OCI-M1 (cell line): ENCODE measurements around the gene SLC13A3.

Experiments
- DNase-seq: peaks from one replicate; lab custom pipeline; 2025; lab: John Stamatoyannopoulos, UW

SLC13A3 gene

DNA sequence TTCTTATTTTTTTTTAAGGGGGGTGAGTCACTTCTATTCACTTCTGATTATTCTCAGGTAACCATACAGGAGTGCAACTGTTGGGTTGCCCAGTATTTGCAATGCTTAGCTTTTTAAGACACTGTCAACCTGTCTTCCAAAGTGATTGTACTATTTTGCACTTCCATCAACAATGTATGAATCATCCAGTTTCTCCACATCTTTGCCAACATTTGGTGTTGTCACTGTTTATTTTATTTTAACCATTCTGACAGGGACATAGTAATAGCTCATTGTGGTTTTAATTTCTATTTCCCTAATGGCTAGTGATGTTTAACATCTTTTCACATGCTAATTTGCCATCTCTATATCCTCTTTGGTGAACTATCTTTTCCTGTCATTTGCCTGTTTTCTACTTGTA, 1.4 kb upstream of the SLC13A3 start:
- DNase-seq, result no peak

DNA sequence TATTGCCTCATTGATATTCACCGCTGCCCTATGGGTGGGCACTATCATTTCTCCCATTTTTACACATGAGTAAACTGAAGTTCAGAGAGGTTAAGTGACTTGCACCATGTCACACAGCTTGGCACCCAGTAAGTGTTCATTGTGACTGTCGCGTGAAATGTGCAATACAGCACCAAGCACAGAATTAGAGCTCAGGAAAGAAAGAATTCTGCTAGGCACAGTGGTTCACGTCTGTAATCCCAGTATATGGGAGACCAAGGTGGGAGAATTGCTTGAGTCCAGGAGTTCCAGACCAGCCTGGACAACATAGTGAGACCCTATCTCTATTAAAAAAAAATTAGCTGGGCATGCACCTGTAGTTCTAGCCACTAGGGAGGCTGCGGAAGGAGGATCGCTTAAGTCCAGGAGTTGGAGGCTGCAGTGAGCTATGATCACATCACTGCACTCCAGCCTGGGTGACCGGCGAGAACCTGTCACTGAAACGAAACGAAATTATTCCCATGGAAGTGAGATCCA, 626 bp downstream of the SLC13A3 start:
- DNase-seq, result no peak

DNA sequence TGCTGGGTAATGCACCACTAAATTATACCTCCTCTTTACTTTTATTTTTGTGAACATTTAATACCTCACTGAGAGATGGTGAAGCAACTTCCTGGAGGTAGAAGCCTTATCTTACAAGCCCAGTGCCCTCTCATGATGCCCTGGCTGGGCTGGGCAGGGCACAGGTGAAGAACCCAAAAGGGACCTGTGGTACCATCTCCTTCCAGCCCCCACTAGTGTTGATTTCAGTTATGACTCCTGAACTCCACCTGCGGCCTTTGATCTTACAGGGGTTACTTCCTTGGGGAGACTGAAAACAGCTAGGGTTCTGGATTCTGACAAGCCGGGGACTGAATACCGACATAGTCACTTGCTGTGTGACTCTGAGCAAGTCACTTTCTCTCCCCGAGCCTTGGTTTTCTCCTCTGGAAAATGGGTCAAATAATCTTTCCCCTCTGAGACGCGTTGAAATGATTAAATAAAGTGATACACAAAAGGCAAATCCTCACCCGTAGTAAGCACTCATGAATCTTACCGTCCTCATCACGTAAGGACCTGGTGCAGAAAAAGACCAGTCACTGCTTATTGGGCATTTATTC, 1.2 kb downstream of the SLC13A3 start:
- DNase-seq, result no peak

DNA sequence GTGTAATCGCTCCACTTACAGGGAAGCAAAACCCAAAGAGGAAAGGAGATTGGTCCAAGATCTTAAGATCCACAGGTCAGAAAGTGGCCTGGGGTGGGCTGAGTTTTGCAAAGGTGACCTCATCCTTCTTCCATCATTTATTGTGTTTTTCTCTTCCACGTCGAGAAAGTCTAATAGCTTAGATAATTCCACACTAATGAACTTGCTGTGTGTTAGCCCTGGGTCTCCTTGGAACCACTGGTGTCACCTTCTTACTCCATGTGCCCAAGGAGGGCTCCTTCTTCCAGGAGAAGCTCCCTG, 1.7 kb downstream of the SLC13A3 start:
- DNase-seq, result no peak

DNA sequence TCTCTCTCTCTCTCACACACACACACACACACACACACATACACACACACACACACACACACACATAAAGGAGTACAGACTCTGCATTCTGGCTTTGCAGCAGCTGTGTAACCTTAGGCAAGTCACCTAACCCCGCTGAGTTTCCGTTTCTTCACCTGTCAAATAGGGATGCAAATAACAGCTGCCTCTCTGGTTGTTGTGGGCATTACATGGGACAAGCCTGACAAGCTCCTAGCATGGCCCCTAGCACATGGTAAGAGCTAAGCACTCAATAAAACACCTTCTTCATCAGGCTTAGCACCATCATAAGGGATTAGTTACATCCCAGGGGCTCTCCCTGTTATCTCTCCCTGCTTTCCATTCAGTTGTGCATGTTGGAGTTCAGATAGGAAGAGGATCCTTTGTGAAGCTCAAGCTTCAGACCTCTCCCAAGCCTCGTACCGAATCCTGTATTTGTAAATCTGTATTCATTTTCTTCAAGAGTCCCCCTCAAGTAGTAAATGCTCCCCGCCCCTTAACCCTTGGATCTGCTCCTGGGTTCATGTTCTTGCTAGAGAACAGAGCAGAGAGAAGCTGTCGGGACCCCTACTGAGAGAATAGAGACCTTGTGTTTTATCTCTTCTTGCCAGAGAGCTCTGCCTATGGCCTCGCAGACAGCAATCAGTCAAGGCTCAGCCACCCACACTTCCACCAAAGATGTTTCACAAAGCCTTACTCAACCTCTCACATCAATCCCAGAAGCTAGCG, 2.2 kb downstream of the SLC13A3 start:
- DNase-seq, result no peak

DNA sequence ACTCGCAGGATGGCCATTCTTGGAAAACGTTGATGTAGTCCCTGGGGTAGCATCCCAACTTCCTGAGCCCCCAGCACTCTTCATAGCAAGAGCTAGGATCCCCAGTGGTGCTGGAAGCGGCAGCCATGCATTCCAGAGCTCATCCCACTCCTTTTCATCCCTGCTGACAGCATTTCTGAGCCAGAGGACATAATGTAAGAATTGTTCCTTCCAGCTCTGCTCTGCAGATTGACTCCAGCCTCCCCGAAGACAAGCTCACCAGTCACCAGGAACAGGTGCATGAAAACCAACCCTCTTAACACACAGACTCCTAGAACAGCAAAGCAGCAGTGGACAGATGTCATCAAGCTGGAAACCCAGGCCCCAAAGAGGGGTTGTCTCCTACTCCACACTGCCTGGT, 3.8 kb downstream of the SLC13A3 start:
- no peak for DNase-seq

DNA sequence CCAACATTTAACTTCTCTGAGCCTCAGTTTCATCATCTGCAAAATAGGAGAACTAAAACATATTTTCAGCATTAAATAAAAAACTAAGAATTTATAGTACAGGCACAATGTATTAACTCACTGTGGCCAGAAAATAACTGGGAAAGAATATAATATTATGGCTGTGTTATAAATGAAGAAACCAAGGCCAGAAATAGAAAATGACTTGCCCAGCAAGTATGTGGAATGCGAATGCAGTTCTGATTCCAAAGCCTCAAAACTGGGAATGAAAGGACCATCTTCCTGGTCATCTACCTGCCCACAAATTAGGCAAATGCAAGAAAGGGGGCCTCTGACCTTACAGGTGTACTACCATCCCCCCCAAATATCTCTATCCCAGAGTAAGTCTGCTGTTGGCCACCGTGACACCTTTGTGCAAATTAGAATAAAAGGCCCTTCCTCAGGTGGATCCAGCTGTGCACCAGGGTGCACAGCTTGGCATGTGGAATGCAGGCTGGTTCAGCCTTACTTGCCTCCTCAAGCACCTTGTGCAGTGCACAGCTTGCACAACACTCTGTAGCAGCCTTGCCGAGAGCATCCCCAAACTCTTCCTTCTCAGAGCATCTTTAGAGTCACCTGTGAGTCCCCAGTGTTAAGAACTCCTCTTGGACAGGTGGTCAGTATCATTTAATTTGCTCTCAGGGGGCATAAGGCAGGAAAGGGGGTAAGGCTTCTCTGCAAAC, 4.4 kb downstream of the SLC13A3 start:
- no peak for DNase-seq

DNA sequence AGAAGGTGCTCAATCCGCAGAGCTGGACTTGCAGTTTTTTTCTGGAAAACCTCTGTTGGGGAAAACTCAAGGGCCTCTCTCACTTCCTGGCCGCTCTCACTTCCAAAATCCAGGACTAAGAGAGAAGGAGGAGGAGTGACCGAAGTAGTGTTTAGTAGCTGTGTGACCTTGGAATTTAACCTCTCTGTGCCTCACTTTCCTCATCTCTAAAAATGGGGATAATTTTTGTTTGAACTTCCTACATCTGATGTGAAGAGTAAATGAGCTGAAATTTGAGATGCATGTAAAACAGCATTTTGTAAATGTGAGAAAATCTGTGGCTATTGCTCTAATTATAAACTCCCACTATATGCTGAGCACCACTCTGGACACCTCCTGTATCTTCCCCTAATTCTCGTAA, 5.1 kb downstream of the SLC13A3 start:
- no peak for DNase-seq

DNA sequence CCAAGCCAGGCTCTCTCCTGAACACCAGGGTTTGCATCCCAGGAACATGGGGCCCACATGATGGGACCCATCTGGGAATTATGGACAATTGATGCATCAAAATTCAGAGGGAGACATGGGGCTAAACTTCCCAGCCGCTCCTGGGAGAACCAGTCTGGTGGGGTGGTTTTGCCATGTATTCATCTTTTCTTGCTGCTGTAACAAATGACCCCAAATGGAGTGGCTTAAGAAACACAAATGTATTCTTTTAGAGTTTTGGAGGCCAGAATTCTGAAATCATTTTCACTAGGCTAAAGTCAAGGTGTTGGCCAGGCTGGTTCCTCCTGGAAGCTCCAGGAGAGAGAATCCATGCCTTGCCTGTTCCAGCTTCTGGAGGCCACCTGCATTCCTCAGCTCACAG, 6.5 kb downstream of the SLC13A3 start:
- DNase-seq, result no peak

DNA sequence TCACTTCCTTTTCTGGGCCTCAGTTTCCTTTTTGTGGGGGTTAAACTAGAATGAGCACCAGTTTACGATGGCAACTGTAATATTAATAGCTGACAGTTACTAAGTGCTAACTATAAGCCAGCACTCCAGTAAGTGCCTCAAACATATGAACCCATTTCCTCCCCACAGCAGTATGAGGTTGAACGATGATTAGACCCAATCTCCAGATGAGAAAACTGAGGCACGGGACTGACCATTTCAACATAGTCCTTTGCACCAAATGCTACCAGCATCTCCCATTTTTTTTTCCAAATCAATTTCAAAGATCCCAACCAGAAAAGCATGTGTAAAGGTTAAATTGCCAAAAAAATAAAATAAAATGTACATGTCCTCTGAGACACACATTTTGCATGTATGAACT, 7.1 kb downstream of the SLC13A3 start:
- DNase-seq, result no peak

DNA sequence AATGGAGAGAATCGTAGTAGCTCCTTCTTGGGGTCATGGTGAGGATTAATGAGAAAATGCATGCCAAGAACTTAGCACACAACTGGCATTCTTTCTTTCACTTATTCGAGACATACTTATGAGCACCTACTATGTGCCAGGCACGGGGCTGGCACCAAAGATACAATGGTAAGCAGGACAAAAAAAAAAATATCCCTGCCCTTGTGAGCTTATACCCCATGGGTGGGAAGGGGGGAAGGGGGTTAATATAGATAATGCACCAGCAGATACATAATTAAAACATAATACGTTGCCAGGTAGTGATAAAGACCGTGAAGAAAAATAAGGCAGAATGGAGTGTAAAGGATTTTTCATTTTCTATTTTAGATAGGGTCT, 8.3 kb downstream of the SLC13A3 start:
- DNase-seq, result no peak

DNA sequence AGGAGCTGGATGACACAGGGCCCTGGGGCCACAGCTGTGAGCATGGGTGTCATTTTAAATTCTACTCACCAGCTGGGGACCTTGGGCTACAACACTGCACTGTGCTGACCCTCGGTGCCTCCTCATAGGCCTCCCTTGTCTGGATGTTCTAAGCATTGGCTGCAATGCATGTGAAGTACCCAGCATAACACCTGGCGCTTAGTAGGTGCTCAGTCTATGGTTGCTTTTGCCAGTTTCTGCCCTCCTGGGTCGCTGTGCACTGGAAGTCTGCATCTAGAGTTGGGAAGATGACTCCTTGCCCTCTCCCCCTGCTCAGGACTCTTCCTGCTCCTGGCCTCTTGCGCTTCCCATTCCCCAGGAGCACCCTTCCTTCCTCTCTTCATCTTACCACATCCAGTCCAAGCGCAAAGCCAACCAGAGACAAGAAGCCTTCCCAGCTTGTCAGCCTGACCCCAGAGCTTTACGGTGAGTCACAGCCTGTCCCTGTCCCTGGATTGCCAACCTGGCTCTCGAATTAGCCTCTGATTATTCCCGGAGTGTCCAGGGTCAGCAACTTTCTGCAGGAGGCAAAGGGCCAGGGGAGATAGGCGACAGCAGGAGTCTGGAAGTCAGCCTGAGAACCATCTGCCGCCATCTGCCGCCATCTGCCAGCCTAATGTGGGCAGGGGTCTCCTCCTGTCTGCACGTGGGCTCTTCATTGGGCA, 8.8 kb downstream of the SLC13A3 start:
- DNase-seq, result no peak

DNA sequence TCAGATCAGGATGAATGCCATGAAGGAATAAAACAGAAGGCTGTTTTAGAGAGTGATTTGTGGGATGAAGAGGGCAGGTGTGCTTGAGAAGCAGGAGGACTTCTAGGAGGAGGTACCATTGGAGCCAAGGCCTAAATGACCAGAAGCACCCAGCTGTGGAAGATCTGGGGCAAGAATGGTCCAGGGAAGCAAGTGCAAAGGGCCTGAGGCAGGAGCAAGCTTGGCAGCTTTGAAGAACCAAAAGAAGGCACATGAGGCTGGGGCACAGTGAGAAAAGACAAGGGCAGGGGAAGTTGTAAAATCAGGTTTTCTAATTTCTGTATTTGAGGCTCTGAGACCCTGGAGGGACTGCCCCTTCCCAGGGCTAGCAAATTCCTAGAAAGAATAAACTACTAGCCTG, 9.8 kb downstream of the SLC13A3 start:
- DNase-seq, result no peak

DNA sequence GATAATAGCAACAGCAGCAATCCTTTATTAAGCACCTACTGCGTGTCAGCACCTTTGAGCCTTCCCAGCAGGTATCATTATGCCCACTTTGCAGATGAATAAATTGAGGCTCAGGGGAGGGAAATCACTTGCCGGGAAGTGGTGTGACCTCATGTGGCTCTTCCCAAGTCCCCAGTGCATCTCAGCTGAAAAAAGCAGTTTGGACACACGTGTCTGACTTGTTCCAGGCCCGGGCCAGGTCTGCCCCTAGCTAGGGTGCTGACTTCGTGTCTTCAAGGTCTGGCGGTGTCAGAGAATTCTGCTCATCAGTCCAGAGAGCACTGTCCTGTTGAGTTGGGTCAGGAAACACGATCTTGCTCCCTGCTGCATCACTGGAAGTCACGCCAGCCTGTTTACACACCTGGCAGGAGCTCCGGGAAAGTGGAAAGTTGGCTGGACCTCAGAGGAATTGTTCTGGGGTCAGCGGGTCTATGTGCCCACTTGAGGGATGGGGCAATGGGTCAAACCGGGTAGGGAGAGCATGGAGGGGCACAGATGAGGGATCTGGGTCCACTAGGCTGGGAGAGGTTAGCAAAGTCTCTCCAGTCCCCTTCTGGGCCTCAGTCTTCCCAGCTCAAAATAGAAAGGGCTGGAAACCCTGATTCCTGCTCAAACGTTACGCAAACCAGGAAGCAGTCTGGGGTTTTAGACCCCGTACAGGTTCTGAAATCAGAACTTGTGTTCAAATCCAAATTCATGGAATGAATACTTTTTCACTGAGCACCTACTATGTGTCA, 10.5 kb downstream of the SLC13A3 start:
- DNase-seq, result no peak

DNA sequence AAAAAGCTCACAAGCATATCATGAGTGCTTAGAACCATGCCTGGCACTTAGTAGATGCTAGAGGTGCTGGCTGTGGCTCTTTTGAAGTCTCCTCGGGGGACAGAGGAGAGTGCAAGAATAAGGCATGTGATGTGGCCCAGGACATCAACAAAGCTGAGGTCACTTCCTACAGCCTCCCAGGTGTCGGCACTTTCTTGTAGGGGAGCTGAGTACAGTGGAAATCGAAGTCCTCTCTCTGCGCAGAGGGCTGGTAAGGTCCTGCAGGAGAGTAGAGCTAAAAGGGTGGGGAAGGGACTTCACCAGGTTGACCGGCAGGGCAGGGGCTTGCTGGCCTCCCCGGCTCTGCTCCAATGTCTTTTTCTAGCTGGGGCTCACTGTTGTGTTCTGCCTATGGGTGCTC, 11.2 kb downstream of the SLC13A3 start:
- DNase-seq, result no peak

DNA sequence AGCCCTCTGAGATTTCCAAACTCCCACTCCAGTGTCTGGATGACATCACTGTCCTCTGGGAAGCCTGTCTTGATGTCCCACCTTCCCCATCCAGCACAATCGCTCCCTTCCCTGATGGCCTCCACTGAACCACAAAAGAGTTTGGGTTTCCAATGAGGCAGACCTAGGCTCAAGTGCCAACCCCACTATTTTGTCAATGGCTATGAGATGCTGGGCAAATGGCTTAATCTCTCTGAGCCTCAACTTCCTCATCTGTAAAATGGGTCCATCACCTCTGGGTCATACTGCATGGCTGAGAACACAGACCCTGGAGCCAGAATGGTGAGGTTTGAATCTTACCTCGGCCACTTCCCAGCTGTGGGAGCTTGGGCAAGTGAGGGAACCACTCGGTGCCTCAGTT, 11.7 kb downstream of the SLC13A3 start:
- DNase-seq, result no peak

DNA sequence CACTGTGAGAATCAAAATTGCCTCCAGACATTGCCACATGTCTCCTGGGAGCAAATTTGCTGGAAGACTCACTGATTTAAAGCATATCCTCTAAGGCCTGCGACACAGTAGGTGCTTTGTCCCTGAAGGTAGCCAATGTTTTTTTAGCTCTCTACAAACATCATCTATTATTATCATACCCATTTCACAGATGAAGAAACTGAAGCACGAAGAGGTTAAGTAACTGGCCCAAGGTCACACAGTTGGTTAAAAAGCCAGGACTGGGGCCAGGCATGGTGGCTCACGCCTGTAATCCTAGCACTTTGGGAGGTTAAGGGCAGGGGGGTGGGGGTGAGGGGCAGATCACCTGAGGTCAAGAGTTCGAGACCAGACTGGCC, 12.4 kb downstream of the SLC13A3 start:
- no peak for DNase-seq

DNA sequence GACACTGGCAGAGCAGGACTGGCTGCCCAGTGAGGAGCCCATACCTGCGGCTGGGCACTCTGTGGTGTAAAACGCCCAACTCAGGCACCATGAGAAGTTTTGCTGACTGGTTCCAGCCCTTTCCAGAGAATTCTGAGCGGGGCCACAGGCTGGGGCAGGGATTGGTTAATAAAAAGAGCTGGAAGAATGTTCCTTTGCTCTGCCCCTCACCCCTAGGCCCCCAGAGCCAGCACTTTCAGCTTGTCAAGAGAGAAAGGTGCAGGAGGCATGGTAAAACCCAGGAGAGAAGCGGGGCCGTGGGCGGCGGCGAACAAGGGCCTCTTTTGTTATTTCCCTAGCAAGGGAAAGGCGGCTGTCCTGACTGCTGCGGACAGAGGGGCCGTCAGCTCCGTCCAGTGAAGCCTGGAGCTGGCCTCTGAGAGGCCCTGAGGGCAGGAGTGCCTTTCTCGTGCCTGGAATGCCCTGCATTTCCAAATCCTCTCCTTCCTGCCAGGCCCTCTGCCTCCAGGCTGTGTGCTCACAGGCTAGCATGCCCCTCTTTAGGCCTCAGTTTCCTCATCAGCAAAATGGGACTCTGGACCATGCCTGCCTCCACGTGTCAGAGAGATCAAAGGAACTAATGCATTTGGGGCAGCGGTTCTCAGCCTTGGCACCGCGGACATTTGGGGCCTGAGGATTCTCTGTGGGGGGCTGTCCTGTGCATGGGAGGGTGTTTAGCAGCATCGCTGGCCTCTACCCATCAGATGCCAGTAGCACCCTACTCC, 12.9 kb downstream of the SLC13A3 start:
- no peak for DNase-seq

DNA sequence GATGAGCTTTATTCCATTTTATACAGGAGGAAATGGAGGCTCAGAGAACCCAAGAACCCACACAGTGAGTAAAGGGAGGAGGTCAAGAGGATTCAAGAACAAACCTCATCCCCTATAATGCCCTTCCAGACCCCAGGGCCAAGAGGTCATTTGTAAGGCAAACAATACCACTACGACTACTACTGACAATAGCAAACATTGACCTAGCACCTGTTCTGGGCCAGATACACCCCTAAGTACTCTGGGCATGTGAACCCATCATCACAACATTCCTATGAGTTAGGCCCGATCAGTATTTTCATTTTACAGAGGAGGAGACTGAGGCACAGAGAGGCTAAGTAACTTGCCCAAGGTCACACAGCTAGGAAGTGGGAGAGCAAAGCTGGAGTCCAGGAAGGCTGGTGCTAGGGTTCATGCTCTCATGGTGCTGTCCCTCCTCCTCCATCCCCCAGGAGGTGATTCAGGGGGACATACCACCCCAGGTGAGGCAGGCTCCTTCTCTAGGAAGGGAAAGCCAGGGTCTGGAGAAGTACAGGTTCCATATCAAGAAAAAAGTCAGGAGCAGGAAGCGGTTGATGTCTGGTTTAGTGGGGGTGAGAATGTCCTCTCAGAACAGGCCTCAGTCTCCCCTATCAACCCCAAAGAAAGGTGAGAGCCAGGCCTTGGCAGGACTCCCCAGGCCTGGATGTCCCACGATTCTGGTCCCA, 13.7 kb downstream of the SLC13A3 start:
- DNase-seq, result no peak

DNA sequence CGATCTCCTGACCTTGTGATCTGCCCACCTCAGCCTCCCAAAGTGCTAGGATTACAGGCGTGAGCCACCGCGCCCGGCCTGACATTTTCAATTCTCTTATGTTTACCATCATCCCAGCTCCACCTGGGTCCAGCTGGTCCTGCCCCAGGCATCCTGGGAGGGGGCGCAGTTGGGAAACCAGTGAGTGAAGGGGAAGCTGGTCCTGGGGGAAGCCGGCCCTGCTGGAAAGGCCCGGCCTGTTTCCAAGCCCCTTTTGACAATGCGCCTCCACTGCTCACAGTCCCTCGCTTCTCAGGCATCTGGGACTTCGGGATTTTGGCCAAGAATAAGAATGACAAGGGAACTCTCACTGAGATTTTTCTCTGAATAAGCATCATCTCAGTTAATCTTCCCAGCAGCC, 14.2 kb downstream of the SLC13A3 start:
- no peak for DNase-seq

DNA sequence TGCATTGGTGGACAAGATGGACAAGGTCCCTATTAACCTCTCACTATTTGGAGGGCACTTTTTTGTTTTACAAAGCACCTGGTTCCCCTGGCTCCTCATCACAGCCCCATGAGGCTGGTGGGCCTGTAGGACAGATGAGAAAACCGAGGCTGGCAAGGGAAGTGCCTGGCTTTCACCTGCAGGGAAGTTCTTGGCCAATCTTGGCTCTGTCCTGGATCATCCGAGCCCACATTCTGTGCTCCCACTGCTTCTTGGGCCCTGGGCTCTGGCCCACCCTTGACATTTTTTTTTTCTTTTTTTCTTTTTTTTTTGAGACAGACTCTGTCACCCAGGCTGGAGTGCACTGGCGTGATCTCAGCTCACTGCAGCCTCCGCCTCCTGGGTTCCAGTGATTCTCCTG, 14.7 kb downstream of the SLC13A3 start:
- no peak for DNase-seq
